Measurements from ENCODE around the gene ITFG1.
A peak's percentile ranks its signal among the peaks of the same experiment; 100 is the strongest.

ITFG1 gene

DNA sequence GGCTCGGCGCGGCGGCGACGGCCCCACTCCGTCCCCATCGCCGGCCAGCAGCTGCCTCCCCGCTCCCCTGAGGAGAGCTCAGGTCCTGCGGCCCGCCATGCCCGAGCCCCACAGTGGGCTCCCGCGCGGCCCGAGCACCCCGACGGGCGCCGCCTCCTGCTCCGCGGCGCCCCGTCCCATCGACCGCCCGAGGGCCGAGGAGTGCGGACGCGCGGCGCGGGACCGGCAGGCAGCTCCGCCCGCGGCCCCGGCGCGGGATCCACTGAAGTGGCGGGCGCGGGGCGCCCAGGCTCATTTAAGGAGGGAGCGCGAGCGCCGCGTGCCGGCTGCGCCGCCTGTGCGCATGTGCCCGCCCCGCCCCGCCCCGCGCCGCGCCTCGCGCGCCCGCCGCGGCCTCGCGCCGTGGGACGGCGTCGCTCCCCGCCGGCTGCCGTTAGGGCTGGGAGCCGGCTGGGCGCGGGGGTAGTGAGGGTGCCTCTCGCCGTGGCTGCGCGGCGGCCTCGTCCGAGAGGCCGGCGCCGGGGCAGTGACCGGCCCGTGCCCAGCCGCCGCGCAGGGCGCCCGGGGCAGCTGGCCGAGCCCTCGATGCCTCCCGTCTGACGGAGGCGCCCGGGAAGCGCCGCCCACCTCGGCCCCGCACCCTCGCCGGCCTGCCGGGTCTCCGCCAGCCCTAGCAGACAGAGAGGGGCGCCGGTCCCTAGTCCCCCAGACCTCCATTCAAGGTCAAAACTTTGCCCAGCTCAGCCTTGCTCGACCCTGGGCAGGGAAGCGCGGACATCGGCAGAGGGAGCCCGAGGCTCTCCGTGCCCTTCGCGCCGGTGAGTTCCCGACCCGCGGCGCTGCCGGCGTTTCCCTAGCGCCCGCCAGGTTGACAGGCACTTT is 316.9 kb downstream of the ITFG1 start, which contains the start of gene NETO2:
NETO2 (minus strand) TSS at position 269 of the 882 bp plus-strand sequence. CDS start 333 bp downstream, outside the sequence.
- DNase-seq = peak; percentile 70

- DNase-seq = peak; percentile 60
These were observed 317.8 kb downstream of the ITFG1 start for GRCh38 chr16:47142821-47143676.

DNA sequence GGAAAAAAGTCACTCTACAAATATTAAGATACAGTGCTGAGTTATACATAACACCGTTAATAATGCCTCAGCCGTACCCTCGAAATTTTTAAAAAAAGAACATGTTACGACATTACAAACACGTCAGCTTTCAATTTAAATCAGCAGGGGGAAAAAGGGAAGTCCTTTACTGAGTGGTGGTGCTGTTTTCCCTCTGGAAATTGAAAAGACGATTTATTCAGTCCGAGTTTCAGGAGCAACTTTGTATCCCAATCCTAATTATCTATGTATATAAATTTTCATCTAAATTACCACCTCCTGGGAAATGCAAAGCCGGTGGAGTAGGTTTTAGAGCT is 318.4 kb downstream of the ITFG1 start:
- no peak for DNase-seq

- peak; percentile 84 for DNase-seq
These were observed 318.9 kb downstream of the ITFG1 start for GRCh38 chr16:47141773-47142485.

DNA sequence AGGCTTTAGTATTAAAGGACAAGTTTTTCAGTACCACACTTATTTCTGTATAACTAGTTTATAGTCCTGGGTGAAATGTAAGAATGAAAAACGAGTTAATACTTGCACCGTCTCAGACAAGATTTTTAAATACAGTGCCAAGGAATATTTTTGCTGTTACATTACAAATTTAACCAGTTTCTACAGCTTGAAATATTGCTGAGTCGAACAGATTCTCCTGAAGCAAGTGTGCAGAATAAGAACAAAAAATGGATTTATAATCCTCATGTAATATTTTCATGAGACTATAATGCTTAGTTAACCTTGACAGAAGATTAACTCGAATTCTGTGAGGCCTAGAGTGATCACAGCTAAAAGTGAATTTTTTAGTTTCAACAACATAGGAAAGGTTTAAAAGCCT is 320.2 kb downstream of the ITFG1 start:
- DNase-seq = no peak

DNA sequence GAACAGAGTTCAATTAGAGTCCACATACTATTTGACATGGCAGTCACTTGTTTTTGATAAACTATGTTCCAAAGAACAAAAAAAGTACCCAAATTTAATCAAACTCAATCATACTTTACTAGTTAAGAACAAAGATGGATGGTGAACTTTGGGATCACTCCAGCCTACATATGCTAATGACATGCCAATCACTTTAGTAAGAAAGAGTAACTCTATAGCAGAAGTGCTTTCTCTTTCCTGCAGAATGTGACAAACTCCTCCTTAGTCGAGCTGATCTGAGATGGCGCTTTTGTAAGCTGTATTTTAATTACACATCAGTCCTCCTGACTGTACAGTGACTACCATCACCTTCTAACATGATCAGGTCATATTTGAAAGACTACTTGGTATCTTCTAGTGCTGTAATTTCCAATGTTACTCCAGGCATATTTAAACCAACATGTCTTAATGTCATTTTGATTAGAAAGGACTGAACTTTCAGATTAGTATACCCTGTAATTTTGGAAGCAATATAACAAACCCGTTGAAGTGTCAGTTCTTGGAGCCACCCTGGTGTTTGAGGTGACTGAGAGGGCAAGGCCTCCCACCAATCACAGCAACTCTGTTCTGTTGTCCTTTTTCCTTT is 321.2 kb downstream of the ITFG1 start:
- no peak for DNase-seq

- DNase-seq = peak; percentile 4
These were observed 322.9 kb downstream of the ITFG1 start for GRCh38 chr16:47137925-47138324.

- DNase-seq = peak; percentile 8
These were observed 324.6 kb downstream of the ITFG1 start for GRCh38 chr16:47136099-47136842.

DNA sequence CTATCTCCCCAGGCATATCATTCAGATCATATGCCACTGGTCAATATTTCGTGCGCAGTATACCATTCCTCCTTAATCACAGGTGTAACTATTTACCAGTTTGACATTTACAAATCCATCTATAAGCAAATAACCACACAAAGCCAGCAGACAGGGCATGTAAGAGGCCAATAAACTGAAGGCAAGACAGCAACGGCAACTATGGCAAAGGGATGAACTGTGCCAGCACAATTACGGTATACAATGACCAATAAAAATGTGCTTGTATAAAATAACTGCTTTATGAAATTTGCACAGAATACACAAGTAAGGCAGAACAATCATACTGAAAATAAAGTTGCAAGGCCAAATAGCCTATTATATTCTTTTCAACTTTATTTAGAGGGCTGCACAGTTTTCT is 326.3 kb downstream of the ITFG1 start:
- DNase-seq = no peak

GRCh38 chr16:47132308-47132707 is 328.6 kb downstream of the ITFG1 start:
- no peak for DNase-seq

- no peak for DNase-seq
These were observed 331.0 kb downstream of the ITFG1 start for GRCh38 chr16:47129755-47130435.

DNA sequence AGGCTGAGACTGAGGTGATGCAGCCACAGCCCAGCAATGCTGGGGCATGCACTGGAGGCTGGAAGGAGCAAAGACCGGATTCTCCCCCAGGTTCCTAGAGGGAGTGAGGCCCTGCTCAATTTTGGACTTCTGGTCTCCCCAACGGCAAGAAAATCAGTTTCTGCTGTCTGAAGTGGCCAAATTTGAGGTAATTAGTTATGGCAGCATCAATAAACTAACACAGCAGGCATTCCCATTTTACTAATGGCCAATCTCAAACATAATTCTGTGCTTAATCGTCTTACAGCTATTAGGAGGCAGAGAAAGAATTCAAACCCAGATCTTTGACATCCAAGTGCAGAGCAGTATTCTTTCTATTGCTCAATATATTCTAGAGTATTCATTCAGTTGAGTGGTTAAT is 333.3 kb downstream of the ITFG1 start:
- no peak for DNase-seq

GRCh38 chr16:47125757-47126156 is 335.1 kb downstream of the ITFG1 start:
- DNase-seq = no peak

- DNase-seq = no peak
These were observed 347.7 kb downstream of the ITFG1 start for GRCh38 chr16:47113130-47113529.

GRCh38 chr16:47110939-47111338 is 349.9 kb downstream of the ITFG1 start:
- DNase-seq = no peak

DNA sequence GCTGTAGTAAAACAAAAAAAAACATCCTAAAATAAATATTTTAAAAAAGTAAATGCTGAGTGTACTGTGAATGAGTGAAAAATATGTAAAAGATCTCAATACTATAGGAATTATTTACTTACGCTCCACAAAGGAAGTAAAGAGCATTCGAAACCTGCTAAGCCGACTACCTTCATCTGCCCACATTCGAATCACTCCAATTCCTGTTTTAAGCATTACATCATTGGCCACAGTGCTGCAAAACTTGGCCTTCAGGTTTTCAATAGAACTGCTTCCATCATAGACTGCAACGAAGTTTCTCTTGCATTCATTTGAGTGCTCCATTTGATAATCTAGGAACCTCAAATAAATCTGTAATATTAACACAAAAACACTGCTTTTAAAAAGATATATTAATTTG is 351.5 kb downstream of the ITFG1 start:
- no peak for DNase-seq
